Liver (tissue), 9 donors: ENCODE results near the gene SBF2. TPM values are rescaled to one million over a fixed set of nuclear protein-coding genes. Genes with fewer than 3 reads are reported as not detected.

Experiments used
- DNase-seq: peaks from one replicate; pipeline ENCODE4 v3.0.0-alpha.2; 2017; ENCODE audit warnings: low spot score
- H3K27ac ChIP-seq, 2 donors: one replicate each; pipeline ENCODE4 v1.7.0; 2013; ENCODE audit warnings: inconsistent platforms in 2 of 2, low read length in 2 of 2, control low read depth in 1 of 2, low read depth in 1 of 2, mild to moderate bottlenecking in 1 of 2
- H3K27me3 ChIP-seq, 4 donors: one replicate each; pipeline versions ENCODE4 v1.6.1 to v1.7.0; 2013; ENCODE audit warnings: low read length in 3 of 4, inconsistent platforms in 1 of 4, mild to moderate bottlenecking in 1 of 4, moderate library complexity in 1 of 4; ENCODE audit not compliant: control insufficient read depth in 4 of 4, insufficient read depth in 4 of 4
- H3K36me3 ChIP-seq, 4 donors: one replicate each; pipeline versions ENCODE4 v1.6.1 to v1.7.0; 2013; ENCODE audit warnings: low read length in 3 of 4, mild to moderate bottlenecking in 3 of 4, low read depth in 1 of 4, moderate library complexity in 1 of 4; ENCODE audit not compliant: control insufficient read depth in 4 of 4, insufficient read depth in 3 of 4
- H3K4me1 ChIP-seq, 4 donors: one replicate each; pipeline versions ENCODE4 v1.6.1 to v1.7.0; 2013; ENCODE audit warnings: low read length in 3 of 4, mild to moderate bottlenecking in 3 of 4, moderate library complexity in 1 of 4; ENCODE audit not compliant: control insufficient read depth in 4 of 4, insufficient read depth in 4 of 4
- H3K4me3 ChIP-seq, 3 donors: one replicate each; pipeline versions ENCODE4 v1.6.1 to v1.7.0; 2013; ENCODE audit warnings: low read length in 3 of 3, control low read depth in 1 of 3, low read depth in 1 of 3, mild to moderate bottlenecking in 1 of 3
- H3K9ac ChIP-seq, 2 donors: one replicate each; pipeline ENCODE4 v1.7.0; 2013; ENCODE audit warnings: low read length in 2 of 2, mild to moderate bottlenecking in 2 of 2, moderate library complexity in 2 of 2, control low read depth in 1 of 2, low read depth in 1 of 2
- H3K9me3 ChIP-seq, 4 donors: one replicate each; pipeline versions ENCODE4 v1.6.1 to v1.7.0; 2013; ENCODE audit warnings: low read length in 3 of 4; ENCODE audit not compliant: control insufficient read depth in 4 of 4
- ATF3 ChIP-seq: IDR thresholded peaks from 2 replicates; pipeline ENCODE4 v1.6.1; 2016; ENCODE audit warnings: antibody characterized with exemption
- CTCF ChIP-seq: fragments of 150-350 bp; IDR thresholded peaks from 2 replicates; pipeline ENCODE4 v1.5.1; 2017; ENCODE audit warnings: improper control_type of control experiment, low read depth, low read length; ENCODE audit not compliant: missing input control
- EGR1 ChIP-seq, 2 donors: IDR thresholded peaks; 2 replicates each; pipeline ENCODE4 v1.6.1; 2016 to 2018; ENCODE audit warnings: antibody characterized with exemption in 2 of 2, low read depth in 2 of 2
- FOXA1 ChIP-seq: IDR thresholded peaks from 2 replicates; pipeline ENCODE4 v1.6.1; 2016; ENCODE audit warnings: antibody characterized with exemption
- FOXA2 ChIP-seq: IDR thresholded peaks from 2 replicates; pipeline ENCODE4 v1.6.1; 2016; ENCODE audit warnings: antibody characterized with exemption
- GABPA ChIP-seq, 2 donors: IDR thresholded peaks in 1 of 2; conservative IDR thresholded peaks in 1 of 2; 2 replicates each; pipeline ENCODE4 v1.6.1; 2016; ENCODE audit warnings: antibody characterized with exemption in 2 of 2, mild to moderate bottlenecking in 1 of 2, moderate library complexity in 1 of 2
- HNF4A ChIP-seq, 2 donors: conservative IDR thresholded peaks; 2 replicates each; pipeline ENCODE4 v1.6.1; 2016; ENCODE audit warnings: antibody characterized with exemption in 2 of 2, mild to moderate bottlenecking in 2 of 2
- HNF4G ChIP-seq: IDR thresholded peaks from 2 replicates; pipeline ENCODE4 v1.6.1; 2016; ENCODE audit warnings: antibody characterized with exemption
- JUND ChIP-seq, 2 donors: IDR thresholded peaks; 2 replicates each; pipeline ENCODE4 v1.6.1; 2016; ENCODE audit warnings: antibody characterized with exemption in 2 of 2
- MAX ChIP-seq: IDR thresholded peaks from 2 replicates; pipeline ENCODE4 v1.6.1; 2016; ENCODE audit warnings: antibody characterized with exemption
- NR2F2 ChIP-seq: IDR thresholded peaks from 2 replicates; pipeline ENCODE4 v1.6.1; 2016; ENCODE audit warnings: antibody characterized with exemption
- RAD21 ChIP-seq, 2 donors: IDR thresholded peaks; 2 replicates each; pipeline ENCODE4 v1.6.1; 2016; ENCODE audit warnings: antibody characterized with exemption in 2 of 2, mild to moderate bottlenecking in 2 of 2
- REST ChIP-seq: IDR thresholded peaks from 2 replicates; pipeline ENCODE4 v1.6.1; 2016; ENCODE audit warnings: antibody characterized with exemption, mild to moderate bottlenecking
- RXRA ChIP-seq, 2 donors: IDR thresholded peaks; 2 replicates each; pipeline ENCODE4 v1.6.1; 2017 to 2018; ENCODE audit warnings: antibody characterized with exemption in 2 of 2, mild to moderate bottlenecking in 1 of 2
- TAF1 ChIP-seq: conservative IDR thresholded peaks from 2 replicates; pipeline ENCODE4 v1.6.1; 2016; ENCODE audit warnings: antibody characterized with exemption, mild to moderate bottlenecking
- YY1 ChIP-seq: IDR thresholded peaks from 2 replicates; pipeline ENCODE4 v1.6.1; 2016; ENCODE audit warnings: antibody characterized with exemption, mild to moderate bottlenecking
- ZBTB33 ChIP-seq: IDR thresholded peaks from 2 replicates; pipeline ENCODE4 v1.6.1; 2016; ENCODE audit warnings: antibody characterized with exemption
- WGBS: extraction: QIAGEN DNeasy Blood & Tissue Kit; methylation state at CpG from one replicate; pipeline ENCODE4 v1.1.7; 2013; 5-methylcytosine and 5-hydroxymethylcytosine counted together
- polyA plus RNA-seq, 2 donors: library from polyadenylated mRNA; stranded (reverse) in 1 of 2; unstranded in 1 of 2; fragments of 200-250 nt in 1 of 2; fragments of >200 nt in 1 of 2; fragmentation: Nextera tagmentation in 1 of 2; extraction: Ambion mirVana in 1 of 2; gene quantifications; one replicate each; pipeline versions ENCODE4 v1.2.1 to v1.2.3, GENCODE V29; 2013 to 2015
- total RNA-seq, 2 donors: library from RNA; depleted of rRNA; stranded (reverse); fragments of >200 nt; gene quantifications; one replicate each; pipeline ENCODE4 v1.2.3, GENCODE V29; 2014
- donor health status: healthy.
- donor health status: healthy.
- donor health status: healthy.
- donor health status: healthy.
- donor health status: healthy.

SBF2 gene
- total and polyA plus RNA-seq, 4 donors, result 7.5 to 31.3 (median 14.7) TPM

- Histone ChIP-seq H3K27me3 (no peaks in the 10 kb centered on the region), H3K27ac (no peak overlapping the region), H3K36me3 (peaks cover 0 to 2% (median 0%) of the 10 kb centered on the region in 4 donors), H3K9me3 (no peaks in the 10 kb centered on the region), H3K4me3 (no peak overlapping the region), H3K9ac (no peak overlapping the region), H3K4me1 (peaks cover 0 to 3% (median 0%) of the 10 kb centered on the region in 4 donors)
- WGBS, result 92% methylated on average over 1 of the region's 1 CpG
- TF ChIP-seq HNF4A (conservative IDR thresholded peaks at IDR 0.05), result no peak
- DNase-seq, result no peak
These were observed 57.2 kb downstream of the SBF2 start for GRCh38 chr11:10236840-10237239.

GRCh38 chr11:10233581-10233980 is 60.4 kb downstream of the SBF2 start:
- H3K36me3 ChIP-seq, result peaks cover 0 to 2% (median 0%) of the 10 kb centered on the region in 4 donors
- H3K4me1 ChIP-seq, result no peaks in the 10 kb centered on the region
- H3K27ac ChIP-seq, result no peak overlapping the region
- 95% methylated on average over 2 of the region's 2 CpGs for WGBS
- TF ChIP-seq TAF1, result no peak
- TF ChIP-seq FOXA2, result no peak
- TF ChIP-seq CTCF, result no peak
- TF ChIP-seq HNF4G, result no peak
- no peak for TF ChIP-seq HNF4A (conservative IDR thresholded peaks at IDR 0.05)
- TF ChIP-seq FOXA1, result no peak
- TF ChIP-seq REST, result no peak
- no peak for TF ChIP-seq GABPA (IDR thresholded peaks at IDR 0.05 in 1 of 2, conservative IDR thresholded peaks at IDR 0.05 in 1 of 2)
- TF ChIP-seq NR2F2, result no peak
- TF ChIP-seq RAD21 (IDR thresholded peaks at IDR 0.05), result no peak
- TF ChIP-seq RXRA (IDR thresholded peaks at IDR 0.05), result no peak
- no peak for TF ChIP-seq MAX
- no peak for DNase-seq
- no peaks in the 10 kb centered on the region for H3K27me3 ChIP-seq
- no peak overlapping the region for H3K4me3 ChIP-seq
- no peak overlapping the region for H3K9ac ChIP-seq
- H3K9me3 ChIP-seq, result no peaks in the 10 kb centered on the region

- WGBS, result 90% methylated on average over 1 of the region's 1 CpG
- peaks cover 0 to 2% (median 0%) of the 10 kb centered on the region in 4 donors for H3K36me3 ChIP-seq
- H3K4me1 ChIP-seq, result no peaks in the 10 kb centered on the region
- DNase-seq, result no peak
- no peak overlapping the region for H3K4me3 ChIP-seq
- H3K9me3 ChIP-seq, result no peaks in the 10 kb centered on the region
- no peak overlapping the region for H3K27ac ChIP-seq
- no peak overlapping the region for H3K9ac ChIP-seq
- H3K27me3 ChIP-seq, result no peaks in the 10 kb centered on the region
- TF ChIP-seq REST (no peak), ZBTB33 (no peak), JUND (IDR thresholded peaks at IDR 0.05) (no peak), EGR1 (IDR thresholded peaks at IDR 0.05; ENCODE audit: low read depth in 2 of 2) (no peak), ATF3 (no peak), GABPA (IDR thresholded peaks at IDR 0.05 in 1 of 2, conservative IDR thresholded peaks at IDR 0.05 in 1 of 2) (no peak), FOXA2 (no peak), YY1 (no peak), NR2F2 (no peak), HNF4A (conservative IDR thresholded peaks at IDR 0.05) (no peak)
These were observed 61.3 kb downstream of the SBF2 start for GRCh38 chr11:10232756-10233155.
